ENCODE measurements around the gene CANX. TPM values are rescaled to one million over a fixed set of nuclear protein-coding genes. Genes with fewer than 3 reads are reported as not detected.

CANX gene
- polyA plus RNA-seq, 1 experiment, result 817 TPM

GRCh38 chr5:179769796-179770195, 71.0 kb downstream of the CANX start:
- Histone ChIP-seq H3K27ac (ENCODE audit: low read depth, low read length) (no peak overlapping the region), H3K27me3 (ENCODE audit: control insufficient read depth, insufficient read depth, low read length) (no peaks in the 10 kb centered on the region), H3K9me3 (ENCODE audit: control insufficient read depth, insufficient read depth, low read length) (no peaks in the 10 kb centered on the region; the same call in 1 of the 2 replicates), H3K4me3 (ENCODE audit: low read depth, low read length) (no peak overlapping the region)
- no peak for TF ChIP-seq CTCF (IDR thresholded peaks at IDR 0.05; ENCODE audit: low read depth, low read length)
- ChIA-PET POLR2A (interaction anchor here (0.7 kb wide), 1 partner anchor 26 kb away, joined by 3 read pairs; no protein-coding TSS in a partner anchor), CTCF (interaction anchor here (0.6 kb wide), 1 partner anchor 28 kb away, joined by 3 read pairs; no protein-coding TSS in a partner anchor)
- DNase-seq (ENCODE audit: low read depth, low spot score), result no peak

DNA sequence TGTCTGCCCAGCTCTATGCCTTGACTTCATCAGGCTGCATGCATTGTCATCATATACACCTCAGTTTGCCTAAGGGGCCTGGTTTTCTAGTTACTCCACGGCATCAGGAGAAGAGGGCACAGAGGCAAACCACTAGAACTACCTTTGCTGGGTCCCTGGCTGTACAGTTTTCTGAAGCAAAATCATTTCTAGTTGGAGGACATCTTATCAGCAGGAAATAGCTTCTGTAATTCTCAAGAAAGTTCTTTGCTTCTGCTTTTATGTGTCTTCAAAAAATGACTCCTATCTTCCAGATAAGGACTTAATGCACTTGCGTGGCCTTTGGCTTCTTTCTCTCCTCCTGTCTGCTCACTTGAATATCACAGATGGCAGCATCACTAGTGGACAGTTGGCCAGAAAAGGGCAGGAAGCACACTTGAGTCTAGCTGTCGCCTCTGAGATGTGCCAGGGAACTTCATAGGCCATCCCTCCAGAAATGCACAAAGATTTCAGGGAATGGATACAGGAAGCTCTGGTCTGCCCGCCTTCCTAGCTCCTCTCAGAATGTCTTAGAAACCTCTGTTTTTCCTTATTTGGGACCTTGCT, 72.6 kb downstream of the CANX start:
- ChIA-PET POLR2A (no interaction called here), CTCF (interaction anchor here (0.9 kb wide), 1 partner anchor 30 kb away, joined by 3 read pairs; no protein-coding TSS in a partner anchor)
- no peak for TF ChIP-seq CTCF (IDR thresholded peaks at IDR 0.05; ENCODE audit: low read depth, low read length)
- H3K27me3 ChIP-seq (ENCODE audit: control insufficient read depth, insufficient read depth, low read length), result no peaks in the 10 kb centered on the region
- no peak for DNase-seq (ENCODE audit: low read depth, low spot score)
- no peak overlapping the region for H3K27ac ChIP-seq (ENCODE audit: low read depth, low read length)
- no peaks in the 10 kb centered on the region; the same call in 1 of the 2 replicates for H3K9me3 ChIP-seq (ENCODE audit: control insufficient read depth, insufficient read depth, low read length)
- H3K4me3 ChIP-seq (ENCODE audit: low read depth, low read length), result no peak overlapping the region

GRCh38 chr5:179772351-179772750, 73.6 kb downstream of the CANX start:
- ChIA-PET CTCF (interaction anchor here (0.6 kb wide), 2 partner anchors 23 to 108 kb away, joined by 4 to 9 read pairs; no protein-coding TSS in a partner anchor), POLR2A (no interaction called here)
- H3K27ac ChIP-seq (ENCODE audit: low read depth, low read length), result no peak overlapping the region
- H3K27me3 ChIP-seq (ENCODE audit: control insufficient read depth, insufficient read depth, low read length), result no peaks in the 10 kb centered on the region
- no peak for TF ChIP-seq CTCF (IDR thresholded peaks at IDR 0.05; ENCODE audit: low read depth, low read length)
- no peaks in the 10 kb centered on the region for H3K9me3 ChIP-seq (ENCODE audit: control insufficient read depth, insufficient read depth, low read length)
- no peak overlapping the region for H3K4me3 ChIP-seq (ENCODE audit: low read depth, low read length)
- DNase-seq (ENCODE audit: low read depth, low spot score), result no peak

GRCh38 chr5:179773686-179774040, 74.9 kb downstream of the CANX start:
- Histone ChIP-seq H3K27ac (ENCODE audit: low read depth, low read length) (no peak overlapping the region), H3K4me3 (ENCODE audit: low read depth, low read length) (no peak overlapping the region), H3K9me3 (ENCODE audit: control insufficient read depth, insufficient read depth, low read length) (no peaks in the 10 kb centered on the region), H3K27me3 (ENCODE audit: control insufficient read depth, insufficient read depth, low read length) (no peaks in the 10 kb centered on the region)
- TF ChIP-seq CTCF (IDR thresholded peaks at IDR 0.05; ENCODE audit: low read depth, low read length), result no peak
- ChIA-PET CTCF (no interaction called here), POLR2A (no interaction called here)
- no peak for DNase-seq (ENCODE audit: low read depth, low spot score)

DNA sequence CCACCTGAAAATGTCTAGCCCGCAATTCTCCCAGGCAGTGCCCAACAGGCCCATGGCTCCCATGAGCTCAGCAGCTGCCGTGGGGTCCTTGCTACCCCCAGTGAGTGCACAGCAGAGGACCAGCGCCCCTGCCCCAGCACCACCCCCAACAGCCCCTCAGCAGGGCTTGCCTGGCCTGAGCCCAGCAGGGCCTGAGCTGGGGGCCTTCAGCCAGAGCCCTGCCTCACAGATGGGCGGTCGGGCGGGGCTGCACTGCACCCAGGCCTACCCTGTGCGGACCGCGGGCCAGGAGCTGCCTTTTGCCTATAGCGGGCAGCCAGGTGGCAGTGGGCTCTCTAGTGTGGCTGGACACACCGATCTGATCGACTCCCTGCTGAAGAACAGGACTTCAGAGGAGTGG, 75.7 kb downstream of the CANX start:
- no peaks in the 10 kb centered on the region for H3K9me3 ChIP-seq (ENCODE audit: control insufficient read depth, insufficient read depth, low read length)
- no peaks in the 10 kb centered on the region for H3K27me3 ChIP-seq (ENCODE audit: control insufficient read depth, insufficient read depth, low read length)
- no peak overlapping the region for H3K27ac ChIP-seq (ENCODE audit: low read depth, low read length)
- ChIA-PET POLR2A (no interaction called here), CTCF (no interaction called here)
- no peak overlapping the region for H3K4me3 ChIP-seq (ENCODE audit: low read depth, low read length)
- no peak for TF ChIP-seq CTCF (IDR thresholded peaks at IDR 0.05; ENCODE audit: low read depth, low read length)
- no peak for DNase-seq (ENCODE audit: low read depth, low spot score)
